Nephron (organoid): ENCODE measurements around the gene WWOX.

Experiments
- H3K27ac Mint-ChIP-seq, 3 experiments: 2 replicates each; pipeline ENCODE4 v1.8.0; 2020; ENCODE audit warnings: mixed read lengths in 3 of 3, mild to moderate bottlenecking in 2 of 3, moderate library complexity in 1 of 3
- H3K27me3 Mint-ChIP-seq: 2 replicates; pipeline ENCODE4 v1.8.0; 2021; ENCODE audit warnings: low read depth, mild to moderate bottlenecking, moderate library complexity, mixed read lengths
- H3K36me3 Mint-ChIP-seq: 2 replicates; pipeline ENCODE4 v1.8.0; 2020; ENCODE audit warnings: low read depth, mixed read lengths
- H3K4me1 Mint-ChIP-seq: 2 replicates; pipeline ENCODE4 v1.8.0; 2020; ENCODE audit warnings: mixed read lengths
- H3K4me3 Mint-ChIP-seq, 3 experiments: 2 replicates each; pipeline ENCODE4 v1.8.0; 2020; ENCODE audit warnings: mild to moderate bottlenecking in 3 of 3, mixed read lengths in 3 of 3, moderate library complexity in 2 of 3
- H3K9me3 Mint-ChIP-seq: 2 replicates; pipeline ENCODE4 v1.8.0; 2020; ENCODE audit warnings: mixed read lengths
- TF ChIP-seq, protein P1 (sequence below), 3 experiments: fragments of 200-600 bp; sonication (generic); IDR thresholded peaks; one replicate each; pipeline ENCODE4 v1.5.0; 2021; ENCODE audit warnings: antibody characterized with exemption in 3 of 3; ENCODE audit not compliant: unreplicated experiment in 3 of 3

The WWOX gene

GRCh38 chr16:79155471-79155870 is 1056.0 kb downstream of the WWOX start:
- H3K4me1 Mint-ChIP-seq = peaks cover 13% of the 10 kb centered on the region

GRCh38 chr16:79155904-79156303 is 1056.5 kb downstream of the WWOX start:
- Mint-ChIP-seq H3K9me3 (no peaks in the 10 kb centered on the region), H3K4me3 (no peak overlapping the region), H3K27me3 (peaks cover 13% of the 10 kb centered on the region), H3K4me1 (peaks cover 13% of the 10 kb centered on the region), H3K36me3 (no peaks in the 10 kb centered on the region), H3K27ac (no peak overlapping the region)
- TF ChIP-seq, protein P1, sequence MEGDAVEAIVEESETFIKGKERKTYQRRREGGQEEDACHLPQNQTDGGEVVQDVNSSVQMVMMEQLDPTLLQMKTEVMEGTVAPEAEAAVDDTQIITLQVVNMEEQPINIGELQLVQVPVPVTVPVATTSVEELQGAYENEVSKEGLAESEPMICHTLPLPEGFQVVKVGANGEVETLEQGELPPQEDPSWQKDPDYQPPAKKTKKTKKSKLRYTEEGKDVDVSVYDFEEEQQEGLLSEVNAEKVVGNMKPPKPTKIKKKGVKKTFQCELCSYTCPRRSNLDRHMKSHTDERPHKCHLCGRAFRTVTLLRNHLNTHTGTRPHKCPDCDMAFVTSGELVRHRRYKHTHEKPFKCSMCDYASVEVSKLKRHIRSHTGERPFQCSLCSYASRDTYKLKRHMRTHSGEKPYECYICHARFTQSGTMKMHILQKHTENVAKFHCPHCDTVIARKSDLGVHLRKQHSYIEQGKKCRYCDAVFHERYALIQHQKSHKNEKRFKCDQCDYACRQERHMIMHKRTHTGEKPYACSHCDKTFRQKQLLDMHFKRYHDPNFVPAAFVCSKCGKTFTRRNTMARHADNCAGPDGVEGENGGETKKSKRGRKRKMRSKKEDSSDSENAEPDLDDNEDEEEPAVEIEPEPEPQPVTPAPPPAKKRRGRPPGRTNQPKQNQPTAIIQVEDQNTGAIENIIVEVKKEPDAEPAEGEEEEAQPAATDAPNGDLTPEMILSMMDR (IDR thresholded peaks at IDR 0.05; ENCODE audit: unreplicated experiment in 3 of 3) = no peak

More at GRCh38 chr16:79155471-79155870, 1056.0 kb downstream of the WWOX start:
- Mint-ChIP-seq H3K27ac (no peak overlapping the region), H3K9me3 (no peaks in the 10 kb centered on the region), H3K36me3 (no peaks in the 10 kb centered on the region), H3K4me3 (no peak overlapping the region), H3K27me3 (peaks cover 13% of the 10 kb centered on the region)
- TF ChIP-seq, protein P1 (IDR thresholded peaks at IDR 0.05; ENCODE audit: unreplicated experiment in 3 of 3) = no peak

GRCh38 chr16:79156761-79157160 is 1057.3 kb downstream of the WWOX start:
- no peak overlapping the region for H3K27ac Mint-ChIP-seq
- no peaks in the 10 kb centered on the region for H3K36me3 Mint-ChIP-seq
- no peak overlapping the region for H3K4me3 Mint-ChIP-seq
- peaks cover 12% of the 10 kb centered on the region for H3K4me1 Mint-ChIP-seq
- H3K9me3 Mint-ChIP-seq = no peaks in the 10 kb centered on the region
- peaks cover 13% of the 10 kb centered on the region for H3K27me3 Mint-ChIP-seq
- TF ChIP-seq, protein P1 (IDR thresholded peaks at IDR 0.05; ENCODE audit: unreplicated experiment in 3 of 3) = no peak

DNA sequence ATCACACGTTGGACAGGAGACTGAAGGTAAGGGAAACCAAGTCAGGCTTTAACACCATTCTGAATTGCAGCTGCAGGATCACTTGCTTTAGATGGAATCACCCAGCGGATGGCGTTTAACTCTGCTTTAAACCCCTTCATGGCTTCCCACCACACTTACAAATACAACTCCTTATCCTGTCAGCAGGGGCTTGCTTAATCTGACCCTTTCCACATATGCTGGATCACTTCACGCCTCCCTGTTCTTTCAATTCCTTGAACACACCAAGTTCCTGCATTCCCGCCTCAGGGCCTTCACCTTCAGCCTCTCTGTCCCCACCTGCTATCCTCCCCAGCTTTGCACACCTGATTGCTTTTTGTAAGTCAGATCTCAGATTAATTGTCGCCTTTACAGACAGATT is 1058.9 kb downstream of the WWOX start:
- Mint-ChIP-seq H3K4me3 (no peak overlapping the region), H3K27ac (no peak overlapping the region), H3K27me3 (peaks cover 13% of the 10 kb centered on the region), H3K4me1 (peaks cover 4% of the 10 kb centered on the region), H3K9me3 (no peaks in the 10 kb centered on the region), H3K36me3 (no peaks in the 10 kb centered on the region)
- TF ChIP-seq, protein P1 (IDR thresholded peaks at IDR 0.05; ENCODE audit: unreplicated experiment in 3 of 3) = no peak

DNA sequence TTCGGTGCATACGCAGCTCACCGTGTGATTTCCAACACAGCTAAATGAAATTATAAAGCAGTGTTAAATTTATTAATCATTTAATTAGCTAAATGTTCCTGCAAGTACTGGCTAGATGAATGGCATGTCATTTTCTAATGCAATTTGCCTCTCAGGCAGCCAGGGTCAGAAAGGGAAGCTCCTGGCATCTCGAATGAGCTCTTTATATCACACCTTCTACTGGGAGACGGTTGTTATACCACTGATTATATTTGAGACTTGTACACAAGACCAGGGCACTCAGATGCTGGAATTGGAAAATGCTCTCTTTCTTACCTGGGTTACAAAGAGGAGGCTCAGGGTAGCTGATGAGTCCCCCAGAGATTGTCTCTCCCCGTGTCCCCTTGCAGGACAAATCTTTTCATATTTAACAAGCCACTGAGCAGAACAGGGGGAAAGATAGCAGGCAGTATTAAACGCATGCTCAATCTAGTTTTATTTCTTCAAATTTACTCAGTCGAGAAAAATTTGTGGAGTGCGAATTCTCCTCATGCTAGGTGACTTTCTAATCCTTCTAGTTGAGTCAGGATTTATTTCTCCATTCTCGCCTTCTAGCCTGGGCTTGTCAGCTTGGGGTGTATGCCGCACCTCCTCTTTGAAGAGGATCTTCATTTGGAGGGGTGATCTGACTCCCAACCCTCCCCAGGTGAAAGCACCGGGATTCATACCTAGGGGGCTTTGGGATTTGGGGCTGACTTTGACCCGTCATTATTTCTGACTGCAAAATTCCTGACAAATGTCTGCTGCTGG is 1060.0 kb downstream of the WWOX start:
- Mint-ChIP-seq H3K9me3 (no peaks in the 10 kb centered on the region), H3K27ac (no peak overlapping the region), H3K27me3 (peaks cover 13% of the 10 kb centered on the region), H3K36me3 (no peaks in the 10 kb centered on the region), H3K4me3 (no peak overlapping the region), H3K4me1 (peaks cover 10% of the 10 kb centered on the region)
- TF ChIP-seq, protein P1 (IDR thresholded peaks at IDR 0.05; ENCODE audit: unreplicated experiment in 3 of 3) = no peak

DNA sequence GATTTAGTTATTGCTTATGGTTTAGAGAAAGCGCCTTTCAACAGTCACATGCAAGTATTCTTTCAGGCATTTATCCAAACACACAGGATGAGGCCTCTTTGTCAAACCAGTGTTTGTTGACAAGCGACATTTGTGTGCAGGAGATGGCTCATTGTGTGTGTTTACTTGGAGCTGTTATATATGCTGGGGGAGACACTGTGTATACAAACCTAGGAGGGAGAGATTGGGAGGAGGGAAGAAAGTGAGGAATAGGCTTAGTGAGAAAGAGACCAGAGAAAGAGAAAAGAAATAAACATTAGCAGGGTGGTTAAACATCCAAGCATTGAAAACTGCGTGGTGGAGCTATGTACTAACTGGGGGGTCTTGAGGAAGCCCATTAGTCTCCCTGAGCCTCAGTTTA is 1063.5 kb downstream of the WWOX start:
- TF ChIP-seq, protein P1 (IDR thresholded peaks at IDR 0.05; ENCODE audit: unreplicated experiment in 3 of 3) = no peak
- H3K4me3 Mint-ChIP-seq = no peak overlapping the region
- H3K36me3 Mint-ChIP-seq = peaks cover 3% of the 10 kb centered on the region
- peaks cover 3% of the 10 kb centered on the region for H3K9me3 Mint-ChIP-seq
- H3K27ac Mint-ChIP-seq = no peak overlapping the region
- H3K27me3 Mint-ChIP-seq = peaks cover 4% of the 10 kb centered on the region
- peaks cover 25% of the 10 kb centered on the region for H3K4me1 Mint-ChIP-seq
